HK-2 (cell line): ENCODE data around the gene INTS15.

ENCODE experiments used
- DNase-seq: peaks from one replicate; pipeline ENCODE4 v3.0.0-alpha.2; 2018; ENCODE audit not compliant: unreplicated experiment

INTS15 gene

GRCh38 chr7:6642239-6642839, 52.5 kb downstream of the INTS15 start:
- no peak for DNase-seq

GRCh38 chr7:6642861-6643640, 53.2 kb downstream of the INTS15 start:
- DNase-seq = no peak

GRCh38 chr7:6643915-6644625, 54.2 kb downstream of the INTS15 start:
- DNase-seq = no peak

GRCh38 chr7:6644728-6645127, 54.9 kb downstream of the INTS15 start:
- no peak for DNase-seq

GRCh38 chr7:6646465-6646864, 56.6 kb downstream of the INTS15 start:
- DNase-seq = no peak

- no peak for DNase-seq
These were observed 57.3 kb downstream of the INTS15 start for GRCh38 chr7:6647080-6647479.

GRCh38 chr7:6647541-6647940, 57.7 kb downstream of the INTS15 start:
- DNase-seq = no peak

- DNase-seq = no peak
These were observed 58.4 kb downstream of the INTS15 start for GRCh38 chr7:6648066-6648814.

GRCh38 chr7:6648815-6649104, 58.9 kb downstream of the INTS15 start:
- DNase-seq = no peak

GRCh38 chr7:6649241-6649961, 59.6 kb downstream of the INTS15 start:
- DNase-seq = no peak

- DNase-seq = no peak
These were observed 60.3 kb downstream of the INTS15 start for GRCh38 chr7:6650086-6650485.

- no peak for DNase-seq
These were observed 60.7 kb downstream of the INTS15 start for GRCh38 chr7:6650521-6651011.

GRCh38 chr7:6651851-6652445, 62.1 kb downstream of the INTS15 start:
- no peak for DNase-seq

- no peak for DNase-seq
These were observed 62.7 kb downstream of the INTS15 start for GRCh38 chr7:6652446-6653011.

GRCh38 chr7:6653071-6654003, 63.5 kb downstream of the INTS15 start:
- DNase-seq = no peak

- no peak for DNase-seq
These were observed 64.5 kb downstream of the INTS15 start for GRCh38 chr7:6654113-6654841.

GRCh38 chr7:6654842-6655610, 65.2 kb downstream of the INTS15 start:
- no peak for DNase-seq
